IPS DF 4.7 (cell line): ENCODE data around the gene DENND1A.
"Not testable (repeated sequence)": the region's sequence is repeated elsewhere in the genome, so short reads cannot be mapped to it uniquely, and the experiment has no call there.

Source experiments
- DNase-seq: peaks from one replicate; pipeline ENCODE4 v3.0.0-alpha.2; 2013; ENCODE audit warnings: low spot score; ENCODE audit errors: extremely low read depth

DENND1A gene

GRCh38 chr9:123654994-123655637 lies 274.8 kb downstream of the DENND1A start:
- DNase-seq: no peak

GRCh38 chr9:123654218-123654993 lies 275.5 kb downstream of the DENND1A start:
- DNase-seq: no peak

GRCh38 chr9:123652416-123652815 lies 277.5 kb downstream of the DENND1A start:
- DNase-seq: no peak

GRCh38 chr9:123651871-123652270 lies 278.1 kb downstream of the DENND1A start:
- DNase-seq: no peak

- DNase-seq: no peak
Observed at GRCh38 chr9:123651273-123651672, 278.7 kb downstream of the DENND1A start.

- DNase-seq: no peak
Observed at GRCh38 chr9:123649909-123650308, 280.0 kb downstream of the DENND1A start.

GRCh38 chr9:123647145-123647544 lies 282.8 kb downstream of the DENND1A start:
- no peak for DNase-seq

- DNase-seq: no peak
Observed at GRCh38 chr9:123645762-123646161, 284.2 kb downstream of the DENND1A start.

GRCh38 chr9:123645126-123645525 lies 284.8 kb downstream of the DENND1A start:
- DNase-seq: no peak

- DNase-seq: no peak
Observed at GRCh38 chr9:123643518-123643917, 286.4 kb downstream of the DENND1A start.

- DNase-seq: no peak
Observed at GRCh38 chr9:123642291-123643278, 287.3 kb downstream of the DENND1A start.

GRCh38 chr9:123640792-123641222 lies 289.1 kb downstream of the DENND1A start:
- no peak for DNase-seq

- DNase-seq: no peak
Observed at GRCh38 chr9:123639743-123640142, 290.2 kb downstream of the DENND1A start.

GRCh38 chr9:123637945-123638634 lies 291.8 kb downstream of the DENND1A start:
- no peak for DNase-seq

GRCh38 chr9:123637606-123637944 lies 292.4 kb downstream of the DENND1A start:
- DNase-seq: no peak

GRCh38 chr9:123636805-123637204 lies 293.1 kb downstream of the DENND1A start:
- DNase-seq: not testable (repeated sequence)

GRCh38 chr9:123631862-123632261 lies 298.1 kb downstream of the DENND1A start:
- no peak for DNase-seq

- DNase-seq: no peak
Observed at GRCh38 chr9:123630233-123630632, 299.7 kb downstream of the DENND1A start.

- no peak for DNase-seq
Observed at GRCh38 chr9:123629531-123629930, 300.4 kb downstream of the DENND1A start.

- no peak for DNase-seq
Observed at GRCh38 chr9:123622711-123623241, 307.1 kb downstream of the DENND1A start.

GRCh38 chr9:123620239-123620638 lies 309.7 kb downstream of the DENND1A start:
- no peak for DNase-seq
